ENCODE data around the gene SCYL3.
"Not testable (repeated sequence)": the region's sequence is repeated elsewhere in the genome, so short reads cannot be mapped to it uniquely, and the experiment has no call there.

SCYL3 gene, protein sequence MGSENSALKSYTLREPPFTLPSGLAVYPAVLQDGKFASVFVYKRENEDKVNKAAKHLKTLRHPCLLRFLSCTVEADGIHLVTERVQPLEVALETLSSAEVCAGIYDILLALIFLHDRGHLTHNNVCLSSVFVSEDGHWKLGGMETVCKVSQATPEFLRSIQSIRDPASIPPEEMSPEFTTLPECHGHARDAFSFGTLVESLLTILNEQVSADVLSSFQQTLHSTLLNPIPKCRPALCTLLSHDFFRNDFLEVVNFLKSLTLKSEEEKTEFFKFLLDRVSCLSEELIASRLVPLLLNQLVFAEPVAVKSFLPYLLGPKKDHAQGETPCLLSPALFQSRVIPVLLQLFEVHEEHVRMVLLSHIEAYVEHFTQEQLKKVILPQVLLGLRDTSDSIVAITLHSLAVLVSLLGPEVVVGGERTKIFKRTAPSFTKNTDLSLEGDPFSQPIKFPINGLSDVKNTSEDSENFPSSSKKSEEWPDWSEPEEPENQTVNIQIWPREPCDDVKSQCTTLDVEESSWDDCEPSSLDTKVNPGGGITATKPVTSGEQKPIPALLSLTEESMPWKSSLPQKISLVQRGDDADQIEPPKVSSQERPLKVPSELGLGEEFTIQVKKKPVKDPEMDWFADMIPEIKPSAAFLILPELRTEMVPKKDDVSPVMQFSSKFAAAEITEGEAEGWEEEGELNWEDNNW
- 15.4 to 46.6 (median 38.0) reads per million in 4 donors for total RNA-seq

DNA sequence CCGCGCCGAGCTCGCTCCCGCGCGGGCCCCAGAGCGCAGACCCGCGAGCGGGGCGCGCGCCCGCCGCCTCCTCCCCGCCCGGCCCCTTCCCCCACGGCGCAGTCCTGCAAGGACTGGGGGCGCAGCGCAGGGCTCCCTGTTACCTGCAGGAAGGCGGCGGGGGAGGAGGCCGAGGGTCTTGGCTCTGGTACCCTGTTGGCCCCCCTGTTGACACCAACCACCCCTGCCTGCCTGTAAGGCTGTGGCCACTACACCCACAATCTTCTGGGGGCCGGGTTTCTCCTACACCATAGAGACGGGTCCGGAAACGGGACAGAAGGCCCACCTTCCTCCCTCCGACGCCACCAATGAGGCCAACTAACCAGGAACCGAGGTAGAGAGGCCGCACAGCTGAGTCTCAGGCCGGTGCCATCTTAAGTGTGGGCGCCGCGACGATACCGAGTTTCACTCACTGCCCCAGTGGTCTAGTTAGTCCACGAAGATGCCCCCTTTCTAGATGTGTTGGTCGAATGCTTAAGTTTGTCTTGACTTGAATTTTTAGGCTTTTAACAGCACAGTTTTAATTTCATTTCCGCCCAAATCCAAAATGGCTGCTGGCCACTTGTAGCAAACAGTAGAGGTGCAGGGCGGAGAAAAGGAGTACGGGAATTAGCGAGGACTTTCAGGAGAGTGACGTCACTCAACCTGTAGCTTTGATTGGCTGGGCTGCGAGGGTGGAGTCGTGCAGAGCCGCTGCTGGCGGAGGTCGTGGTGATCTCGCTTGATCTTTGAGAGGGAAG is at the start of gene SCYL3:
Gene SCYL3 (minus strand): TSS at position 252 of the 779 bp plus-strand sequence. CDS start 5,056 bp downstream, outside the sequence.
- peak; percentile 79 to 97 (median 86) for DNase-seq

DNA sequence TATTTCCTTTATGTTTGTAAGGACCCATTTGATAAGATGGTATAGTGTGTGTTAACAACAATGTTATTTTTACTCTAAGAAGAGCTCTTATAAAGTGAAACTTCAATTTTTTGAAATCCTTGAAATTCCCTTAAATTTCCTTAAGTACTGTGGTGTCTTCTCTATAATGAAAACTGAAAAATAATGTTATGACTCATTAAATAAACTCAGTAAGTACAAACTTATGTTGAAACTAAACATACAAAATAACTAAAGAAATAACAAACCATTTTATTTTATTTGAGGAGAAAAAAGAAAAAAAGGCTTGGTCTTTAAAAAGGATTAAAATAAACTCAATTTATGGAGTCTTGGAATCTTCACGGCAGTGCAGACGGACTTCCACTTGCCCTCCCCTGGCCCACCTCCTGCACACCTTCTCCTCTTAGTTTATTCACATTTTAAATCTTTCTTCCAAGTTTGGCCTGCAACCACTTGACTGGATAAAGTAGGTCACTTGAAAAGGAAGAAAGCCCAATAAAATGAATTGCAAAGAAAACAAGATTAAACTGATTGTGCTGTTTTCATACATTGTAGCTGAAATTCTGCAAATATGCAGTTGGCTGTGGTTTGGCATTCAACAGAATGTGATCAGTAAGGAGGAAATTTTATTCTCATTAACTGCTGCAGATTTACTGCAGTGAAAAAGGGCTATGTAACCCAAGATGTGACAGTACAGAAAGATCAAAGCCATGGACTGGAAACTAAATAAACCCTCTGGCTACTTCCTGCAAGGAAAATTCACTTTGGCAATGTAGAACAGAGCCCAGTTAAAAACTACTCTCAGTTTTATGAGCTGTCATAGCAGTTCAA is 48.5 kb upstream of the SCYL3 start:
- DNase-seq: no peak

DNA sequence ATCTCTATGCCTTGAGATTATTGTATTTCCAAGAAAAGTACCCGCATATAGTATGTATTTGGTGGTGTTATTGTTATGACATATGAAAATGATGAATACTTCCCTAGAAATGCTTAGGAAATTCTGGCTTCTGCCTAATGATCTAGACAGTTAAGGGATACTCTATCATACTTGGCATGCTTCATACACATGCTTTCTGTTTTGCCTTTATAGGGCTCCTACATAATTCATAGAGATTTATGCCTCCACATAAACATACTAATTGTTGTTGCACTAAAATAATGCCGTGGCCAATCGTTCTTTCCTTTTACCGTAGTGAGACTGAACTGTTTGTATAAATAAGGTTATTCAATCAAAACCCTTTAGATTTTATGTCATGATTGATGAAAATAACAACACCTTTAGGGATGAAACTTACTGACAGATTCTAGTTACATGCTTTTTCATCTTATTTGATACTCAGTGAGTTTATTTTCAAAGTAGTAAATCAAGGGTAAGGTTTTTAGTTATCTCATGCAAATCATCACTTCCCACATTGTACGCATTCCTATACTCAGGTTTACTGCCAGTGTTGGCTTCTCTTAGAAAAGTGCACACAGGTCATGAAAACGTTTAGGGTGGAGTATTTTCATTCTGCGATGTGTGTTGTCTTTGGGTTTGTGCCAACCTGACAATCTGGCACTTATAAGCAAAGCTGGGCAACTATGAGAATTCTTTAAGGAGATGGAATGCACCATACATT is 40.5 kb upstream of the SCYL3 start:
- no peak for DNase-seq

DNA sequence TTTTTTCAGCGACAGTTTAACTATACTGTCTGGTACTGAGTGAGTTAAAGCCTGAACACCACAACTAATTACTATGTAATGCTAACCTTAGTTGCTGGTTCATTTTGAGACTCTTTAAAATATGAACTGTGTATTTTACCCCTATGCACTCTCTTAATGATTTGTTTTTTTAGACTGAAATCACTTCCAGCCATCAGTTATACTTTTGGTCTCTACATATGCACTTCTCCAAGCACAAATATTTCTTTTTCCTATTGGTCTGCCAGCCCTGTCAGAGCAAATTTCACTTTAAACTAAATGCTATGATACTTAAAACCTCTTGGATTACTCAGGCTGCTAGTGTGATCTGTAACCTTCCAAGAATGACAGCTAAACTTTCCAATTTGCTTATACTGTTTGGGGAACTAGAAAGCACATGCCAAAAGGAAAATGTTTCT is 38.1 kb upstream of the SCYL3 start:
- no peak for DNase-seq

DNA sequence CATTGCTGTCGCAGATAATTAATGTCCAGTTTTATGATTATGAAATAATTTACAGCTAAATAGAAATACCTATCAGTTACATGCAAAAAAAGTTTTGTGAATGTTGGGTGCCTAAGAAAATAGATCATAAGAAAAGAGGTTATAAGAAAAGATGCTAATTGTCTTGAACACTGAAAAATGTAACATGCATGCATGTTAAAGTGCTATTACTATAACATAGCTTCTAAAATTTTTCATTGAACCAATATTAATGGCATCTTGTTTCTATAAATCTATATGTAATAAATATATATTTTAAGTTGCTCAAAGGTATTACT is 35.5 kb upstream of the SCYL3 start:
- no peak for DNase-seq

DNA sequence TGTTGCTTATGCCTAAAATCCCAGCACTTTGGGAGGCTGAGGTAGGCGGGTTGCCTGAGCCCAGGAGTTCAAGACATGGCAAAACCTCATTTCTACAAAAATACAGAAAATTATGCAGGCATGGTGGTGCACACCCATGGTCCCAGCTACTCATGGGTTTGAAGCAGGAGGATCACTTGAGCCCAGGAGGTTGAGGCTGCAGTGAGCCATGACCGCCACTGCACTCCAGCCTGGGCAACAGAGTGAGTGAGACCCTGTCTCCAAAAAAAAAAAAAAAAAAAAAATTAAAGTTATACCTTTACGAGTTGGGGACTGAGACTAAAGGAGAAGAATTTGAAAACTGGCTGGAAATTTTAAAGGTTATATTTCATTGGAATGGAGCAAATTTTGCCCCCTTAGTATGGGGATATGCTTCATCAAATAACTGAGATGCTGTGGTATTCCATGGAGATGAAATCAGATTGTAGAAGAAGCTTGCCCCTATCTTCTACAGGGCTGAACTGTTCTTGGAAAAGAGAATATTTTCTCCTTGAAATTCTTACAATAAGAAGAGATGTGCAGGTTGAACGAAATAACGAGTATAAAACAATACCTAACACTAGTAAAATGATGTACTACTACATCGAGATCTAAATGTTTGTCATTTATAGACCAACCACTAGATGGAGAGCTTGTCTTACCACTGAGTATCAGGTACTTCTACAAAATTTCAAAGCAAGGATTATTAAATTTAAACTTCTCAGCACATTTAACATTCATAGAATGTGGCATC is 34.9 kb upstream of the SCYL3 start:
- peak in 1 of 5 donors; percentile 51 for DNase-seq

DNA sequence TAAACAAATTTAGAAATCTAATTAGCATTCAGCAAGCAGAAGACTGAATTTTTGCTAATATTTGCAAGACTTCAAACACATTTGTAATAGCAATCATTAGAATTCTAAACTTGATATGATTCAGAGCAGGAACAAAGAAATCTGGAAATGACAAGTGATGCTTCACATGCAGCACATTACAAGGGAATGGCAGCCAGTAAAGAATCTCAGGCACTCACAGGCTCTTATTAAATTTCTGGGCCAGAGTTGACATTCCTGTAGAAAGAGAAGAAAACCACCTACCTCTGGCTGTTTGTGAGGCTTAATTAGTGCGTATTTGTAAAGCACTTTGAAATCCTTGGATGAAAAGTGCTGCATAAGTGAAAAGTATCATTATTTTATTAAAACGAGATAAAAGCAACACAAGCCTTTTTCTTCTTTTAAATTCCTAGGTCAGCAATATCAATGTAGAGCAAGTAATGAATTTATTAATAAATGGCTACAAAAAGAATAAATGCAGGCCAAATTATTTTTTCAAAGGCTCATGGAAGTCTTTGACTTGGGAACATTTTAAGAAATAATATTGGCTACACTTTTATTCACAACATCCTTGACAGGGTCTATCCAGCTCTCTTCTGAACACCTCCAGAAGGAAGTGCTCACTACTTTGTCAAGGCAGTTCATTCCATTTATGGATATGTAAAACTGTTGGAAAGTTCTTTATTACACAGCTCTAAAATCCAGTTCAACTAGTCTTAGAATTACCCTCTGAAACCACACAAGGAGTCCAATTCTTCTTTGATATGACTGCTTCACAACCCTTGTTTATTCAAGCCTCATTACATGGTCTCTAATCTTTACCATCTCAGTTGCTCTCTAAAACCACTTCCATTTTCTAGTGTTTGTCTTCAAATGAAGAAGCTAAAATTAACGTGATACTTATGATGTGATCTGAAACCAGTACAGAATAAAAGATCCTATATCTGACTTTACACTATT is 32.1 kb upstream of the SCYL3 start:
- peak in 1 of 5 donors; percentile 42 for DNase-seq

DNA sequence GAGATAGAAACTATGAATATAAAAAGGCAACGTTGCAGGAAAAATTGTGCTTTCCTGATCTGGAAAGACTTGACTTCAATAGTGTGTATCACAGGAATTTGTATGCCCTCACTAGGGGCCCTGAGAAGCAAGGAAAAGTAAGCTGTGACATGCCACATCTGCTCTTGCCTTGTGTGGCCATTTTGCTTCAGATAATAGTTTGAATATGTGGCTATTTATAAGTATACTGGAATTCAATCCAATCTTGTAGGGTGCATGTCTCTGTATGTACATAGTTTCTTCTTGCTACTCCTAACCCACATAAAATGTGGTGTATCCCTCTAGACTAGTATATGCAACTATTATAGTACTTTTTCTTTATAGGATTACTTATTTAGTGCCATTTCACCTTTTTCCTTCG is 31.1 kb upstream of the SCYL3 start:
- no peak for DNase-seq

DNA sequence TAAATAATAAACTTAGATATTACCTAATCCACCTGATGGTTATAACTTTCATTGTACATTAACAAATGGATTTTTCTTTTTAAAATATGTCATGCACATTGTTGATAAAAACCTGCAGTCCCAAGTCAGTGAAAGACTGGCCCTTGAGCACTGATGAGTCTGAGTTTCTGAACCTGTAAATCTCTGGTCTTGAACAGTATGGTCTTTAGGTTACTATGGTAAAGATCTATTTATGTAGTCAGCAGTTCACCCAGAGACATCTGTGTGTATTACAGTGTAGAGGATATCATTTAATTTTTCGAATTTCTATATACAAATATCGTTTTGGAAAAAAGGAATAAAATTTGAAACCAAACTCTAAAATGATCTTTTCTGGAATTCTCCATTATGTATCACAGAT is 30.4 kb upstream of the SCYL3 start:
- DNase-seq: no peak

DNA sequence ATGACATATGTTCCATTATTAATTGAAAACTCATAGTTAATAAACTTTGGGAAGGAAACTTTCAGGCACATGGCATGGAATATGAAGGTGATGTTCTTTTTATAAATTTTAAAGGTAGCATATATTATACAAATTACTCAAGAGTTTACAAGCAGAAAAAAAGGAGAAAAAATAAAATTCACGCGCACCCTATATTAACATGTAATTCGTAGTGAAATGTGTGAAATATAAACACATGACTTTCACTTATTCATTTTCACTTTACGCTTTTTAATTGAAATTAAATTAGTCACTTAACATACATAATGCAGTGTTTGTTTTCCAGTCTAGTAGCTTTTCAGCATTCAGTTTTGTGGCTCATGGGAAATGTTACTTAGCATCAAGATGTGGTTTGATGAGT is 27.4 kb upstream of the SCYL3 start:
- no peak for DNase-seq

DNA sequence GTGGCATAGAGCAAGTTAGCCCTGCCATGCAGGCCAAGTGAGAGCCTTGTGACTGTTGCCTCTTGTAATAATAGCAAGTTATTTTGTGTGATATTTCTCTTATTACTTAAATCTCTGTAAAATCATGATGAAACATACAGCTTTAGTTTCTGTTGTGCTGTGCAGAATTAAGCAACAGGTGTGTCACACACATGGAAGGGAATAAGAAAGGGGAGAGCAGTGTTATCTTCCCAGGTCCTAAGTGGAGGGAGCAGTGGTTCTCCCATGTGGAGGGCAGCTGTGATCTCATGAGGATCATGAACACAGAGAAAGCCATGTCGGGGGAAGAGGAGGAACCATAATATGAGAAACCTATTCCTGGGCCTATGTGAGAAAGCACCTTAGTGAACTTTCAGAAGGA is 25.2 kb upstream of the SCYL3 start:
- no peak for DNase-seq

DNA sequence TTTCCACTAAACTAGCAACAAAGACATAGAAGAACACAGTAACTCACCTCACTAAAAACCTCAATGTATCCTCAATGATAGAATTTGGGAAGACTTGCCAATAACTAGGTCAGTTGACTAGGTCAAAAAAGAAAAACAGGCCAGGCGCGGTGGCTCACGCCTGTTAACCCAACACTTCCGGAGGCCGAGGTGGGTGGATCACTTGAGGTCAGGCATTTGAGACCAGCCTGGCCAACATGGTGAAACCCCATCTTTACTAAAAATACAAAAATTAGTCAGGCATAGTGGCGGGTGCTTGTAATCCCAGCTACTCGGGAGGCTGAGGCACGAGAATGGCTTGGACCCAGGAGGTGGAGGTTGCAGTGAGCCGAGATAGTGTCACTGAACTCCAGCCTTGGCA is 24.5 kb upstream of the SCYL3 start:
- DNase-seq: not testable (repeated sequence)

DNA sequence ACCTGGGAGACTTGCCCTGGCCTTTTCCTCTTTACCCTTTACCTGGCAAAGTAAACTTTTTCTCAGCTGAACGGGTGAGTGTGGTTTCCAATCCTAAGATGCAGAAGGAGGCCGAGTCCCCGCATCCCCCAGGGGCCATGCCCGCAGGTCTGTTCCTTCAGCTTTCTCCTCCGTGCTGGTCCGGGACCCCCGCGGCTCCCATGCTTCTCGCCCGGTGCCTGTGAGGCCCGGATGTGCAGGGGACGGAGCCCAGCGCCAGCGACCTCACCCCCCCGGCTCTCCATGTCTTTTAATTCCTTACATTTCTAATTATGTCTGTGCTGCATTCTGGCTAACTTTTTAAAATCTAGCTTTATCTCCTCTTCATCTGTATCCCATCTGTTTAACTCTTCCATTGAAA is 21.5 kb upstream of the SCYL3 start:
- DNase-seq: no peak

DNA sequence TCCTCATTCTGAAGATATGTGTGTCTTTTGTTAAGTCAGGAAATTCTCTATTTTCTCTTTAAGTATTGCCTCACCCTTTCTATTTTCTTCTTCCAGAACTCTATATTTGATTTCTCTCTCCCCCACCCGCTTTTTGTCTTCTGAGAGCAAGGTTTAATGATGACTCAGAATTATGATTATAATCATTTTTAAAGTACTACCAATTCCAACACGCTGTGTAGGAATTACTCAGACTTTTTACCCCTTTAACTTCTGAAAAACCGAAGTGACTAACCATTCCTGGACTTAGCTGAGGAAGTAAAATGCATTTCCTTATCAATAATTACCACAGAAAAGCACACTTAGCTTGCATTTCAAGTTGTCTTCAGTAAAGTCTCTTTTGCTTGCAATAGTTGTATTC is 20.8 kb upstream of the SCYL3 start:
- peak in 1 of 5 donors; percentile 19 for DNase-seq

DNA sequence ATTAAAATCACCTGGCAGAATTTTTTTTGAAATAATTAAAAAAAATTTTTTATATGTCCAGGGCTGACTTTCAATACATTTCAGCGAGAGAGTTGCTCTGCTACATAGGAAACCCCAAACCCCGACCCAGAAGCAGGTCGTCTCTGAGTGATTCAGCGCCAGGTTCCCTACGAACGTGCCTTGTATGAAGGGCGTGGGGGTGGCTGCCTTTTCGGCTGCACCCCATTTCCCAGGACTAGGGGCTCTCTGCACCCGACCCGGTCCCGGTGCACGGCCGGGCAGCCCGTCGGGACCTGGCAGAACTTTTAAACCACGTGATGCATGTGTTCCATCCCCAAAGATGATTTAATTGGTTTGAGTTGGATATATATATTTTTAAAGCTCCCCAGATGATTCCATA is 15.8 kb upstream of the SCYL3 start:
- DNase-seq: no peak

DNA sequence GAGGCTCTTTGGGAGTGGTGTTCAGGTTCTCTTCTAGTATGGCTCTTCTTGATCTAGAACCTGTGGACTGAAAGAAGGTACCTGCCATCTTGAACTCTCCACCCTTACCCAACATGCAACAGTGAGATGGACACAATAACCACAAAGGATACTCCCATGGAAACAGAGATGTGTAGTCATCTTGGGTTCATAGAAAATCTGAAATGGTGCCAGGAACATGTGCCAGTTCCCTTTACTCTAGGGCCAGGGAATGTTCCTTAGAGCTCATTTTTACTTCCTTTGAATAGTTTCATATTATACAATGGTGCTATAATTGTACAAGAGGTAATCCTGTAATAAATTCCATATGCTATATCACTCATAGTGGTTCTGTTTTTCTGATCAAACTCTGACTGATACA is 13.2 kb upstream of the SCYL3 start:
- DNase-seq: no peak

DNA sequence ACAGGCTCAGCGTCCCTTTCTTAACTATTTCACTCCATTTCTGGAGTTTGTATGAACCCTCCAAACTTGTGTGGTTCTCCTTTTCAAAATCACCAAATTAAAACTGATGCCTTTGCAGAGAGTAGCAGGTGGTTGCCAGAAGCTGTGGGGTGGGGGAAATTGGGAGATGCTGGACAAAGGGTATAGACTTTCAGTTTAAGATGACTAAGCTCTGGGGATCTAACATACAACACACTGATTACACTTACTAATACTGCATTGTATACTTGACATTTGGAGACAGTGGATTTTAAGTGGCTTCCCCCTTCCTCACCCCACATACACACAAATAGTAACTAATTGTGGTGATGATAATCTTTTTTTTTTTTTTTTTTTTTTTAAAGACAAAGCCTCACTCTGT is 11.1 kb upstream of the SCYL3 start:
- no peak for DNase-seq

DNA sequence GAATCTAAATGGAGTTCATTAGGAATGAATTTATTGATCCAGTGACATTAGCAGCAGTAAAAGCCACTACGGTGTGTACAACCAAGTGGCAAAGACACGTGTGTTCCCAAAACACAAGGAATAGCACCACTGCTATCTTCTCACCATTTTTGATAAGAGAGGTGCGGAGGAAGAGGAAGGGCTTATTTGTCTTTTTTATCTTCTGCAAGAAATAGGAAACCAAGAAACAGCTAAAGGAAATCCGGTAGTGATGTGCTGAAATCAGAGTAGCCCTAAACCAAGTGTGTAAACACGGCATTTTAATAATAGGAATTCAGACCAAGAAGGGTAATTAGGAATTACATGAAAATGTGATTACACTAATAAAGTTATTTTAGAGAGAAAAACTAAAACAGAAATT is 9.1 kb upstream of the SCYL3 start:
- peak in 1 of 5 donors; percentile 9 for DNase-seq

DNA sequence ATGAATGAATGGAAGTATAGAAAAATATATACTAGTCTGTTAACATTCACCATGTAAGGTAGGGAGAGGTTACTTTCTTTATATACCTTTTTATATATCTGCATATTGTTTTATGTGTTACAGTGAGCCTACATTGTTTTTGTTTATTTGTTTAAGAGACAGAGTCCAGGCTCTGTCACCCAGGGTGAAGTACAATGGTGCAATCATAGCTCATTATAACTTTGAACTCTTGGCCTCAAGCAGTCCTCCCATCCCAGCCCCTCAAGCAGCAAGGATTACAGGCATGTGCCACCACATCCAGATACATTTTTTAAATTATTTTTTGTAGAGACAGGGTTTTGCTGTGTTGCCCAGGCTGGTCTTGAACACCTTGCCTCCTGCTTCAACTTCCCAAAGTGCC is 7.4 kb upstream of the SCYL3 start:
- no peak for DNase-seq

DNA sequence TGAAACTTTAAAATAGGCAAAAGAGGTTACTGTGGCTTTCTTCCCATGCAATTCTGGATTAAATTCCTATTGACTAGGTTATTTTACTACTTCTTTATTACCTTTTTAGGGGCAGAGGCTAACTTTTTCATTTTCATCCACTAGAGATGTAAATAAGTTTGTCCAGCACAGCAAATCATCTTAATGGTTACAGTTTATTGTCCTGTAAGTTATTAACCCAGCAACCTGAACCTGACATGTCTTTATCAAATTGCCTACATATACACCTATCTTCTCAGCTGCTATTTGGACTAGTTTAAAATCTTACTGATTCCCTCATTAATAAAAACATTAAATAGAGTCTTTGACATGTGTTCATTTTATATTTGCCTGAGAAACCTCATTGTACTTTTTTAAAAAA is 6.9 kb upstream of the SCYL3 start:
- no peak for DNase-seq

Measured in T-helper 1 cell (primary cell).